HG03280 (cell line): ENCODE data around the gene MAP1LC3B.

Experiments
- ATAC-seq: cut with Tn5 transposase; IDR thresholded peaks from one replicate; pipeline ENCODE4 v1.9.1; 2021; ENCODE audit warnings: mild to moderate bottlenecking, moderate library complexity; ENCODE audit not compliant: unreplicated experiment

The MAP1LC3B gene

DNA sequence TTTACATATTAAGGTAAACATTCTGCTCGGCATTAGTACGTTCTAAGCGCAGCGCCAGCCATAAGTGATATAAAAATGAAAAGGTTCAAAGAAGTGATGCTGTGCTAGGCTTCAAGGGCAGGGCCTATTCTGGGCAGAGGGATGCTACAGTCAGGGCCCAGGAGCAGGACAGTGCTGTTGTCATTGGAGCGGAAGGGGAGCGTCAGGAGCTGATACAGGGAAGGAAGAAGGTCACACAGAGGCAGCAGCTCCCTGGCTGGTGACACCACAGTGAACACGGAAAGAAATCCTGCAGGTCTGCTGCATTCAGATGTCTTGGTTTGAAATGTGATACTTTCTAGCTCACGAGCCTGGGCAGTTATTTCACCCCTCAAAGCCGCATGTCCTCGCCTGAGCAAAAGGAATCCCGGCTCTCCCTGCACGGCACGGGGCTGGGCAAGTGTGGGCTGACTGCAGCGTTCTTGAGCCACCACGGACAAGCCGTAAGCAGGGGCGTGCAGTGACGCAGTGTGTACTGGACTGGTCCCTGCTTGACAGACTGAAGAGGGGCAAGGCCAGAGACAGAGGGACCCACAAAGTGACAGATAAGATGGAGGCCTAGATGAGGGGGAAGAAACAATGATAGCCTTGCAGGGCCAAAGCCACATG, 59.6 kb downstream of the MAP1LC3B start:
- ATAC-seq = no peak

DNA sequence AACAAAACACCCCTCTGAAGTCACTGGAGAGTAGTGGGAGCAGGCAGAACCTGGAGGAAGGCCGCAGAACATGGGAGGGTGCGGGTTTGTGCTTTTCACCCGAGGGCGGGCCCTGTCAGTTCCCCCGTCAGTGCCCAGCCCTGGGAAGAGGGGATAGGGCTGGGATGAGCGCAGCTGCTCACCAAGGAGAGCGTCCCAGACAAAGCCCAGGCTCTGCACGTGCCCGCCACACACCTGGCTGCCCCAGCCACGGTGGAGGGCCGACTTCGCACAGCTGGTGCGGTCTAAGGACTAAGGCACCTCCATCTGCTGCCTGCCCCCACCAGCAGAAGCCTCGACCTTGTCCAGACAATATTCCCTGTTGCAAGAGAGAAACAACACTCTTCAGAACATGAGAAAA, 61.2 kb downstream of the MAP1LC3B start:
- no peak for ATAC-seq
